GM23338 (cell line): Measurements from ENCODE around the gene FAM83F. TPM values are rescaled to one million over a fixed set of nuclear protein-coding genes. Genes with fewer than 3 reads are reported as not detected.
A peak's percentile ranks its signal among the peaks of the same experiment; 100 is the strongest.

Experiments
- ATAC-seq: fragments of 200-7000 bp; cut with Tn5 transposase; 3 replicates; pipeline ENCODE4 v1.9.1; 2020
- DNase-seq: peaks from one replicate; pipeline ENCODE4 v3.0.0-alpha.2; 2015; ENCODE audit warnings: low spot score
- H2AFZ ChIP-seq: fragments of 200-600 bp; sonication (generic); 2 replicates; pipeline ENCODE4 v1.8.0; 2016; ENCODE audit warnings: antibody characterized with exemption, mild to moderate bottlenecking, moderate library complexity
- H3F3A ChIP-seq: fragments of 200-600 bp; sonication (generic); replicated peaks from 2 replicates; pipeline ENCODE4 v1.8.0; 2017; ENCODE audit warnings: antibody characterized with exemption, mixed run types, low read depth
- H3K27ac ChIP-seq: fragments of 200-600 bp; sonication (generic); 2 replicates; pipeline ENCODE4 v1.6.1; 2016; ENCODE audit warnings: low read depth
- H3K27me3 ChIP-seq: fragments of 200-600 bp; sonication (generic); 2 replicates; pipeline ENCODE4 v1.8.0; 2016; ENCODE audit warnings: mild to moderate bottlenecking, mixed run types, moderate library complexity; ENCODE audit not compliant: insufficient read depth
- H3K36me3 ChIP-seq: fragments of 200-600 bp; sonication (generic); 2 replicates; pipeline ENCODE4 v1.8.0; 2016; ENCODE audit warnings: mild to moderate bottlenecking; ENCODE audit not compliant: insufficient read depth
- H3K4me1 ChIP-seq: fragments of 200-600 bp; sonication (generic); 2 replicates; pipeline ENCODE4 v1.8.0; 2016; ENCODE audit warnings: mild to moderate bottlenecking, moderate library complexity; ENCODE audit not compliant: insufficient read depth
- H3K4me2 ChIP-seq: fragments of 200-600 bp; sonication (generic); 2 replicates; pipeline ENCODE4 v1.7.1; 2017; ENCODE audit warnings: mixed run types
- H3K4me3 ChIP-seq: fragments of 200-600 bp; sonication (generic); 2 replicates; pipeline ENCODE4 v1.6.1; 2016; ENCODE audit warnings: mixed run types
- H3K79me2 ChIP-seq: fragments of 200-600 bp; sonication (generic); replicated peaks from 2 replicates; pipeline ENCODE4 v1.8.0; 2017; ENCODE audit warnings: mild to moderate bottlenecking; ENCODE audit not compliant: insufficient read depth
- H3K9me2 ChIP-seq: fragments of 200-600 bp; sonication (generic); 2 replicates; pipeline ENCODE4 v1.8.0; 2017; ENCODE audit not compliant: insufficient read depth
- H4K20me1 ChIP-seq: fragments of 200-600 bp; sonication (generic); replicated peaks from 2 replicates; pipeline ENCODE4 v1.8.0; 2017; ENCODE audit warnings: mild to moderate bottlenecking; ENCODE audit not compliant: insufficient read depth
- H3K27ac Mint-ChIP-seq: 2 replicates; pipeline ENCODE4 v1.8.0; 2020; ENCODE audit warnings: inconsistent platforms, mild to moderate bottlenecking, moderate library complexity, mixed read lengths
- H3K27me3 Mint-ChIP-seq: 3 replicates; pipeline ENCODE4 v1.8.0; 2022; ENCODE audit warnings: low read depth, mild to moderate bottlenecking, moderate library complexity, mixed read lengths, inconsistent platforms; ENCODE audit not compliant: insufficient read depth, poor library complexity
- H3K36me3 Mint-ChIP-seq: 3 replicates; pipeline ENCODE4 v1.8.0; 2021; ENCODE audit warnings: low read depth, mild to moderate bottlenecking, inconsistent platforms, moderate library complexity, mixed read lengths
- H3K4me1 Mint-ChIP-seq: 3 replicates; pipeline ENCODE4 v1.8.0; 2020; ENCODE audit warnings: mild to moderate bottlenecking, inconsistent platforms, mixed read lengths
- H3K4me3 Mint-ChIP-seq: 3 replicates; pipeline ENCODE4 v1.8.0; 2021; ENCODE audit warnings: moderate library complexity, mild to moderate bottlenecking, inconsistent platforms, mixed read lengths
- H3K9me3 Mint-ChIP-seq: 3 replicates; pipeline ENCODE4 v1.8.0; 2020; ENCODE audit warnings: moderate library complexity, mild to moderate bottlenecking, inconsistent platforms, mixed read lengths
- CREB1 ChIP-seq: fragments of 250-450 bp; sonication (Bioruptor Pico); IDR thresholded peaks from 2 replicates; pipeline ENCODE4 v1.5.0; 2020; ENCODE audit warnings: low read depth, mild to moderate bottlenecking, moderate library complexity
- CTCF ChIP-seq, 2 experiments: fragments of 200-600 bp in 1 of 2; sonication (generic) in 1 of 2; conservative IDR thresholded peaks; 2 replicates each; pipeline versions ENCODE4 v1.5.1 to v1.6.1; 2016 to 2017; ENCODE audit warnings: antibody characterized with exemption in 2 of 2, low read depth in 2 of 2, mild to moderate bottlenecking in 2 of 2, moderate library complexity in 1 of 2
- ETS1 ChIP-seq: IDR thresholded peaks from 2 replicates; pipeline ENCODE4 v1.6.1; 2016; ENCODE audit warnings: antibody characterized with exemption
- EZH2 ChIP-seq: fragments of 200-600 bp; sonication (generic); IDR thresholded peaks from one replicate; pipeline ENCODE4 v1.8.0; 2017; ENCODE audit warnings: antibody characterized with exemption, mild to moderate bottlenecking, low read depth; ENCODE audit not compliant: unreplicated experiment
- EZH2phosphoT487 ChIP-seq: fragments of 200-600 bp; sonication (generic); IDR thresholded peaks from one replicate; pipeline ENCODE4 v1.8.1; 2018; ENCODE audit warnings: antibody characterized with exemption; ENCODE audit not compliant: unreplicated experiment
- JUNB ChIP-seq: IDR thresholded peaks from one replicate; pipeline ENCODE4 v1.6.1; 2016; ENCODE audit warnings: antibody characterized with exemption; ENCODE audit not compliant: unreplicated experiment
- NANOG ChIP-seq: IDR thresholded peaks from 2 replicates; pipeline ENCODE4 v1.6.1; 2016; ENCODE audit warnings: antibody characterized with exemption, borderline replicate concordance
- POLR2AphosphoS5 ChIP-seq: IDR thresholded peaks from 2 replicates; pipeline ENCODE4 v1.6.1; 2016; ENCODE audit warnings: antibody characterized with exemption, low read depth
- REST ChIP-seq: IDR thresholded peaks from one replicate; pipeline ENCODE4 v1.6.1; 2018; ENCODE audit warnings: antibody characterized with exemption; ENCODE audit not compliant: unreplicated experiment
- STAT1 ChIP-seq: IDR thresholded peaks from one replicate; pipeline ENCODE4 v1.6.1; 2016; ENCODE audit warnings: antibody characterized with exemption; ENCODE audit not compliant: unreplicated experiment
- ZNF114 ChIP-seq: fragments of 250-450 bp; sonication (Bioruptor Pico); IDR thresholded peaks from 2 replicates; pipeline ENCODE4 v1.5.0; 2020; ENCODE audit warnings: mild to moderate bottlenecking, moderate library complexity
- ZNF331 ChIP-seq: fragments of 250-450 bp; sonication (Bioruptor Pico); IDR thresholded peaks from 2 replicates; pipeline ENCODE4 v1.5.0; 2020; ENCODE audit warnings: low read depth, mild to moderate bottlenecking, moderate library complexity
- ZNF462 ChIP-seq: fragments of 250-450 bp; sonication (Bioruptor Pico); IDR thresholded peaks from 2 replicates; pipeline ENCODE4 v1.5.0; 2020; ENCODE audit warnings: mild to moderate bottlenecking, moderate library complexity
- polyA plus RNA-seq: library from polyadenylated mRNA; unstranded; fragments of >200 nt; fragmentation: Nextera tagmentation; extraction: Ambion mirVana; gene quantifications from 2 replicates; pipeline ENCODE4 v1.2.1, GENCODE V29; 2016
- total RNA-seq: library from RNA; depleted of rRNA; stranded (reverse); fragments of >200 nt; shearing (Covaris generic); gene quantifications from 2 replicates; pipeline ENCODE4 v1.2.3, GENCODE V29; 2014

Gene FAM83F
- total and polyA plus RNA-seq, 2 experiments from 2014 or later, result 3.7 to 15.9 TPM

GRCh38 chr22:39997421-39997820 lies 2.7 kb downstream of the FAM83F start:
- Mint-ChIP-seq H3K27me3 (peaks cover 25% of the 10 kb centered on the region), H3K4me3 (peak overlapping the region; percentile 76), H3K27ac (peak overlapping the region; percentile 86), H3K9me3 (no peaks in the 10 kb centered on the region; the same call in 2 of the 3 replicates), H3K36me3 (peaks cover 17% of the 10 kb centered on the region), H3K4me1 (peaks cover 71% of the 10 kb centered on the region)
- DNase-seq (no peak), ATAC-seq (no peak)
- H4K20me1 ChIP-seq, result peaks cover 4% of the 10 kb centered on the region; the same call in 1 of the 2 replicates
- H2AFZ ChIP-seq, result no peak overlapping the region
- H3K36me3 ChIP-seq, result no peaks in the 10 kb centered on the region; the same call in 1 of the 2 replicates
- no peaks in the 10 kb centered on the region for H3K9me2 ChIP-seq
- peaks cover 76% of the 10 kb centered on the region for H3K4me1 ChIP-seq
- peak overlapping the region; percentile 96 for H3K4me2 ChIP-seq
- peaks cover 57% of the 10 kb centered on the region for H3K79me2 ChIP-seq
- TF ChIP-seq CREB1 (CRISPR knock-in tag) (no peak), EZH2phosphoT487 (no peak), ZNF114 (no peak), CTCF (conservative IDR thresholded peaks at IDR 0.05; ENCODE audit: low read depth in 2 of 2) (no peak), JUNB (no peak), ZNF331 (CRISPR knock-in tag) (no peak), REST (no peak), ZNF462 (no peak), ETS1 (no peak), NANOG (no peak), POLR2AphosphoS5 (no peak), EZH2 (no peak), STAT1 (no peak)
- H3K27ac ChIP-seq, result peak overlapping the region; percentile 85
- H3F3A ChIP-seq, result peaks cover 31% of the 10 kb centered on the region
- H3K4me3 ChIP-seq, result peak overlapping the region; percentile 34
- H3K27me3 ChIP-seq, result peaks cover 19% of the 10 kb centered on the region
